Body of pancreas (tissue), 4 donors: ENCODE results near the gene UCP2.

Source experiments
- POLR2A ChIP-seq, 3 donors: fragments of 450-650 bp; IDR thresholded peaks; one replicate each; pipeline ENCODE4 v1.6.1; 2016; ENCODE audit warnings: antibody characterized with exemption in 3 of 3, mild to moderate bottlenecking in 2 of 3
- TF ChIP-seq, protein P1 (sequence below), 7 experiments: fragments of 450-650 bp in 4 of 7; fragments of 200-600 bp in 3 of 7; sonication (generic) in 3 of 7; IDR thresholded peaks; one replicate each; pipeline ENCODE4 v1.5.1; 2016 to 2019; ENCODE audit warnings: antibody characterized with exemption in 7 of 7

DNA sequence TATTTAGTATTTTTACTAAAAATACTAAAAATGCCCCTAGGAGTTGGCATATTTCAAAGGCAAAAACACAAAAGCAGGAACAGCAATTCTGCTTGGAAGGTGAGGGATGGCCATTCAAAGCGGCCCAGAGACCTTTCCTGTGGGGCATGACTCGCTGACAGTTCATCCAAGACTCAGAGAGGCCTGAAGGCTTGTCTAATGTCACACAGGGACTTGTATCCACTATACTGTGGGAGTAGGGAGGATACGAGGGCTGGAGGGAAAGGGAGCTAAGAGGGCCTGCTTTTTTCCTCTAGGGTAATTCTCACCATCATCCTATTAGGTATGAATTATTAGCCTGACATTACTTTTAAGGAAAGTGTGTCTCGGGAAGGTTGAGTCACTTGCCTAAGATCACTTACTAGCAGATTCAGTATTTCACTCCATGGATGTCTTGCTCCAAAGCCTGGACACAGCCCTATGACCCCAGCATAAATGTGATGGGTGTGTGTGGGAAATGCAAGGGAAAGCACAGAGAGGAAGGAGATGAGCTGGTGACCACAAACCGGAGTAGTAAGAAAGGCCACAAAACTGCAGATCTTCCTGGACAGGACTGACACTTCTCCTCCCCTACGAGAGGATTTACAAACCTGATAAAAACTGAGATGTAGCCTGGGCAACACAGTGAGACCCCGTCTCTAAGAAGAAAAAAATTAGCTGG lies 43.0 kb upstream of the UCP2 start:
- TF ChIP-seq, protein P1, sequence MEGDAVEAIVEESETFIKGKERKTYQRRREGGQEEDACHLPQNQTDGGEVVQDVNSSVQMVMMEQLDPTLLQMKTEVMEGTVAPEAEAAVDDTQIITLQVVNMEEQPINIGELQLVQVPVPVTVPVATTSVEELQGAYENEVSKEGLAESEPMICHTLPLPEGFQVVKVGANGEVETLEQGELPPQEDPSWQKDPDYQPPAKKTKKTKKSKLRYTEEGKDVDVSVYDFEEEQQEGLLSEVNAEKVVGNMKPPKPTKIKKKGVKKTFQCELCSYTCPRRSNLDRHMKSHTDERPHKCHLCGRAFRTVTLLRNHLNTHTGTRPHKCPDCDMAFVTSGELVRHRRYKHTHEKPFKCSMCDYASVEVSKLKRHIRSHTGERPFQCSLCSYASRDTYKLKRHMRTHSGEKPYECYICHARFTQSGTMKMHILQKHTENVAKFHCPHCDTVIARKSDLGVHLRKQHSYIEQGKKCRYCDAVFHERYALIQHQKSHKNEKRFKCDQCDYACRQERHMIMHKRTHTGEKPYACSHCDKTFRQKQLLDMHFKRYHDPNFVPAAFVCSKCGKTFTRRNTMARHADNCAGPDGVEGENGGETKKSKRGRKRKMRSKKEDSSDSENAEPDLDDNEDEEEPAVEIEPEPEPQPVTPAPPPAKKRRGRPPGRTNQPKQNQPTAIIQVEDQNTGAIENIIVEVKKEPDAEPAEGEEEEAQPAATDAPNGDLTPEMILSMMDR (IDR thresholded peaks at IDR 0.05): no peak
- no peak for TF ChIP-seq POLR2A (IDR thresholded peaks at IDR 0.05)
